Head of caudate nucleus (tissue), 42 donors: Measurements from ENCODE around the gene ALMS1.
"Not testable (repeated sequence)": the region's sequence is repeated elsewhere in the genome, so short reads cannot be mapped to it uniquely, and the experiment has no call there.

Experiments used
- DNase-seq, 42 donors: peaks; one replicate each; pipeline versions ENCODE4 v3.0.0 to v3.0.0-alpha.2; 2020 to 2021; ENCODE audit warnings: mixed read lengths in 7 of 42
- intact Hi-C: fragments of 100-400 bp; cut with DNase I; formaldehyde crosslinking; loops from one replicate; pipeline ENCODE4 v1.15.0; 2022

ALMS1 gene

GRCh38 chr2:73402386-73403103 lies 16.9 kb downstream of the ALMS1 start:
- no peak for DNase-seq
- intact Hi-C loops, result no loop called here

- DNase-seq, result no peak
- intact Hi-C loops, result no loop called here
These were observed 17.6 kb downstream of the ALMS1 start for GRCh38 chr2:73403237-73403636.

- intact Hi-C loops, result no loop called here
- no peak for DNase-seq
These were observed 18.8 kb downstream of the ALMS1 start for GRCh38 chr2:73404409-73404808.

GRCh38 chr2:73406996-73407395 lies 21.4 kb downstream of the ALMS1 start:
- intact Hi-C loops, result no loop called here
- no peak for DNase-seq

GRCh38 chr2:73408198-73408597 lies 22.6 kb downstream of the ALMS1 start:
- intact Hi-C loops, result no loop called here

GRCh38 chr2:73414696-73415095 lies 29.1 kb downstream of the ALMS1 start:
- intact Hi-C loops, result no loop called here
- DNase-seq, result no peak

More at GRCh38 chr2:73408198-73408597, 22.6 kb downstream of the ALMS1 start:
- no peak for DNase-seq

GRCh38 chr2:73415906-73416305 lies 30.3 kb downstream of the ALMS1 start:
- intact Hi-C loops, result no loop called here
- DNase-seq, result no peak

GRCh38 chr2:73418343-73418742 lies 32.7 kb downstream of the ALMS1 start:
- DNase-seq, result peak in 39 of 42 donors; percentile 12 to 78 (median 43)
- intact Hi-C loops, result no loop called here

GRCh38 chr2:73423913-73424312 lies 38.3 kb downstream of the ALMS1 start:
- intact Hi-C loops, result no loop called here
- no peak for DNase-seq

- intact Hi-C loops, result no loop called here
- no peak for DNase-seq
These were observed 40.5 kb downstream of the ALMS1 start for GRCh38 chr2:73426176-73426575.

- no peak for DNase-seq
- intact Hi-C loops, result no loop called here
These were observed 50.4 kb downstream of the ALMS1 start for GRCh38 chr2:73436019-73436418.

- DNase-seq, result no peak
- intact Hi-C loops, result no loop called here
These were observed 58.6 kb downstream of the ALMS1 start for GRCh38 chr2:73444202-73444601.

GRCh38 chr2:73448856-73449255 lies 63.2 kb downstream of the ALMS1 start:
- intact Hi-C loops, result no loop called here
- DNase-seq, result peak in 15 of 42 donors; percentile 4 to 42 (median 12)

GRCh38 chr2:73449404-73449803 lies 63.8 kb downstream of the ALMS1 start:
- DNase-seq, result no peak
- intact Hi-C loops, result no loop called here

GRCh38 chr2:73451263-73451972 lies 65.8 kb downstream of the ALMS1 start:
- DNase-seq, result peak in 1 of 42 donors; percentile 1
- intact Hi-C loops, result no loop called here

GRCh38 chr2:73457982-73458381 lies 72.3 kb downstream of the ALMS1 start:
- DNase-seq, result no peak
- intact Hi-C loops, result no loop called here

GRCh38 chr2:73462388-73462787 lies 76.8 kb downstream of the ALMS1 start:
- intact Hi-C loops, DNase-seq: not testable (repeated sequence)

- DNase-seq, result no peak
- intact Hi-C loops, result no loop called here
These were observed 82.7 kb downstream of the ALMS1 start for GRCh38 chr2:73468376-73468775.

GRCh38 chr2:73483874-73484273 lies 98.2 kb downstream of the ALMS1 start:
- intact Hi-C loops, DNase-seq: not testable (repeated sequence)

- intact Hi-C loops, result no loop called here
These were observed 101.5 kb downstream of the ALMS1 start for GRCh38 chr2:73487112-73487657.

More at GRCh38 chr2:73487112-73487657, 101.5 kb downstream of the ALMS1 start:
- no peak for DNase-seq
